SK-N-SH (cell line): ENCODE data around the gene PIF1. TPM values are rescaled to one million over a fixed set of nuclear protein-coding genes. Genes with fewer than 3 reads are reported as not detected.

ENCODE experiments used
- CTCF ChIA-PET: fragments of 300-600, 350-600 bp; formaldehyde crosslinking; extraction: SDS; loops from one replicate; lab custom pipeline; 2021; lab: Yijun Ruan, JAX
- POLR2A ChIA-PET: fragments of 350-600 bp; sonication (Branson Sonifier 250); formaldehyde crosslinking; extraction: SDS; loops from one replicate; lab custom pipeline; 2020; ENCODE audit warnings: antibody characterized with exemption, inconsistent platforms; lab: Yijun Ruan, JAX
- DNase-seq: peaks from one replicate; pipeline ENCODE4 v3.0.0; 2012
- H2AFZ ChIP-seq: fragments of 200-600 bp; sonication (generic); 2 replicates; pipeline ENCODE4 v1.8.1; 2016; ENCODE audit warnings: antibody characterized with exemption, mild to moderate bottlenecking, low read depth
- H3F3A ChIP-seq: fragments of 200-600 bp; sonication (generic); replicated peaks from 2 replicates; pipeline ENCODE3; 2016; ENCODE audit warnings: antibody characterized with exemption, mild to moderate bottlenecking; ENCODE audit not compliant: insufficient read depth
- H3K27ac ChIP-seq, 2 experiments: fragments of 200-500 bp in 1 of 2; fragments of 200-600 bp in 1 of 2; sonication (Bioruptor generic) in 1 of 2; sonication (generic), shearing (Covaris generic) in 1 of 2; 2 replicates each; pipeline versions ENCODE4 v1.5.1 to v1.6.1; 2014 to 2016; ENCODE audit warnings: low read depth in 2 of 2, inconsistent platforms in 1 of 2, low read length in 1 of 2, mild to moderate bottlenecking in 1 of 2, mixed read lengths in 1 of 2
- H3K27me3 ChIP-seq: fragments of 200-600 bp; sonication (generic), shearing (Covaris generic); 2 replicates; pipeline ENCODE4 v1.6.1; 2016; ENCODE audit warnings: mixed run types; ENCODE audit not compliant: insufficient read depth
- H3K36me3 ChIP-seq, 2 experiments: fragments of 200-500 bp in 1 of 2; fragments of 200-600 bp in 1 of 2; sonication (Bioruptor generic) in 1 of 2; sonication (generic) in 1 of 2; replicated peaks in 1 of 2; 2 replicates each; pipeline versions ENCODE3 to v1.5.1; 2014 to 2016; ENCODE audit warnings: low read length in 1 of 2, mild to moderate bottlenecking in 1 of 2; ENCODE audit not compliant: insufficient read depth in 2 of 2, control insufficient read depth in 1 of 2
- H3K4me1 ChIP-seq, 2 experiments: fragments of 200-500 bp in 1 of 2; fragments of 200-600 bp in 1 of 2; sonication (Bioruptor generic) in 1 of 2; sonication (generic), shearing (Covaris generic) in 1 of 2; 2 replicates each; pipeline versions ENCODE4 v1.5.1 to v1.6.1; 2014 to 2016; ENCODE audit warnings: low read depth in 1 of 2, low read length in 1 of 2, mixed run types in 1 of 2; ENCODE audit not compliant: insufficient read depth in 2 of 2, control insufficient read depth in 1 of 2
- H3K4me2 ChIP-seq: fragments of 200-600 bp; sonication (generic), shearing (Covaris generic); 2 replicates; pipeline ENCODE4 v1.6.1; 2017; ENCODE audit warnings: mixed run types
- H3K4me3 ChIP-seq, 2 experiments: fragments of 200-500 bp in 1 of 2; fragments of 200-600 bp in 1 of 2; sonication (Bioruptor generic) in 1 of 2; sonication (generic), shearing (Covaris generic) in 1 of 2; 2 replicates each; pipeline versions ENCODE4 v1.5.1 to v1.8.1; 2014 to 2016; ENCODE audit warnings: low read depth in 2 of 2, inconsistent platforms in 1 of 2, low read length in 1 of 2, mild to moderate bottlenecking in 1 of 2, mixed read lengths in 1 of 2, moderate library complexity in 1 of 2
- H3K79me2 ChIP-seq: fragments of 200-600 bp; sonication (generic); 2 replicates; pipeline ENCODE4 v1.8.1; 2017; ENCODE audit warnings: mild to moderate bottlenecking; ENCODE audit not compliant: insufficient read depth
- H3K9ac ChIP-seq: fragments of 200-600 bp; sonication (generic); 2 replicates; pipeline ENCODE4 v1.6.1; 2017; ENCODE audit warnings: mixed run types
- H3K9me2 ChIP-seq: fragments of 200-600 bp; sonication (generic); 2 replicates; pipeline ENCODE4 v1.6.1; 2017; ENCODE audit warnings: mixed run types
- H3K9me3 ChIP-seq: fragments of 200-600 bp; sonication (generic); 2 replicates; pipeline ENCODE4 v1.6.1; 2017; ENCODE audit warnings: mixed run types, mild to moderate bottlenecking, moderate library complexity
- H4K20me1 ChIP-seq: fragments of 200-600 bp; sonication (generic); 2 replicates; pipeline ENCODE4 v1.6.1; 2017; ENCODE audit warnings: mild to moderate bottlenecking, mixed run types; ENCODE audit not compliant: insufficient read depth
- CHD2 ChIP-seq: fragments of 150-350 bp; IDR thresholded peaks from 2 replicates; pipeline ENCODE4 v1.6.1; 2018; ENCODE audit warnings: low read length; ENCODE audit not compliant: partially characterized antibody
- EZH2phosphoT487 ChIP-seq: fragments of 200-600 bp; sonication (generic); IDR thresholded peaks from 2 replicates; pipeline ENCODE4 v1.6.1; 2017; ENCODE audit warnings: low read depth, mixed run types, mild to moderate bottlenecking, antibody characterized with exemption, moderate library complexity, borderline replicate concordance
- FOXJ3 ChIP-seq: sonication (generic); formaldehyde crosslinking; IDR thresholded peaks from 2 replicates; pipeline ENCODE4 v1.5.1; 2020; ENCODE audit warnings: mild to moderate bottlenecking, missing genetic modification reagents
- GABPA ChIP-seq: IDR thresholded peaks from 2 replicates; pipeline ENCODE4 v1.4.0; 2012; ENCODE audit warnings: low read depth, mild to moderate bottlenecking
- JUND ChIP-seq: IDR thresholded peaks from 2 replicates; pipeline ENCODE4 v1.4.0; 2012
- MAX ChIP-seq: IDR thresholded peaks from 2 replicates; pipeline ENCODE4 v1.4.0; 2012; ENCODE audit warnings: low read depth
- MEF2A ChIP-seq: IDR thresholded peaks from 2 replicates; pipeline ENCODE4 v1.4.0; 2012; ENCODE audit warnings: low read depth, borderline replicate concordance
- NRF1 ChIP-seq: IDR thresholded peaks from 2 replicates; pipeline ENCODE4 v1.6.1; 2012; ENCODE audit warnings: low read depth, mild to moderate bottlenecking, low read length
- POLR2AphosphoS5 ChIP-seq: IDR thresholded peaks from 2 replicates; pipeline ENCODE4 v1.6.1; 2012; ENCODE audit warnings: low read depth, low read length
- RAD21 ChIP-seq: IDR thresholded peaks from 2 replicates; pipeline ENCODE4 v1.6.1; 2012; ENCODE audit warnings: mild to moderate bottlenecking, low read length
- RCOR1 ChIP-seq: fragments of 150-350 bp; IDR thresholded peaks from 2 replicates; pipeline ENCODE4 v1.6.1; 2017; ENCODE audit warnings: antibody characterized with exemption, low read length
- RFX5 ChIP-seq: IDR thresholded peaks from 2 replicates; pipeline ENCODE4 v1.6.1; 2012; ENCODE audit warnings: mild to moderate bottlenecking, improper control_type of control experiment, low read length
- RXRA ChIP-seq: IDR thresholded peaks from 2 replicates; pipeline ENCODE4 v1.4.0; 2012; ENCODE audit warnings: low read depth, mild to moderate bottlenecking, borderline replicate concordance
- SIN3A ChIP-seq: IDR thresholded peaks from 2 replicates; pipeline ENCODE4 v1.6.1; 2012; ENCODE audit warnings: low read depth, mild to moderate bottlenecking, low read length, moderate library complexity, borderline replicate concordance
- SMC3 ChIP-seq: IDR thresholded peaks from 2 replicates; pipeline ENCODE4 v1.6.1; 2012; ENCODE audit warnings: low read depth, low read length, improper control_type of control experiment
- TAF1 ChIP-seq: IDR thresholded peaks from 2 replicates; pipeline ENCODE4 v1.6.1; 2012; ENCODE audit warnings: low read depth, mild to moderate bottlenecking, low read length, moderate library complexity, borderline replicate concordance
- YY1 ChIP-seq: IDR thresholded peaks from 2 replicates; pipeline ENCODE4 v1.4.0; 2012; ENCODE audit warnings: low read depth, mild to moderate bottlenecking
- ZBTB33 ChIP-seq: IDR thresholded peaks from 2 replicates; pipeline ENCODE4 v1.4.0; 2012; ENCODE audit warnings: low read depth, borderline replicate concordance
- WGBS: methylation state at CpG from one replicate; pipeline ENCODE4 v1.1.6; 2017; ENCODE audit warnings: low lambda C conversion rate; 5-methylcytosine and 5-hydroxymethylcytosine counted together
- polyA plus RNA-seq, 3 experiments: library from polyadenylated mRNA; depleted of rRNA; stranded (reverse); fragments of >200 nt; gene quantifications; 2 replicates each; pipeline ENCODE4 v1.2.3, GENCODE V29; 2012
- TF ChIP-seq, protein P1 (sequence below): IDR thresholded peaks from 2 replicates; pipeline ENCODE4 v1.4.0; 2012; ENCODE audit warnings: low read depth, borderline replicate concordance

Gene PIF1
- polyA plus RNA-seq, 1 of the 3 experiments (the other 2 are of a cell fraction), result 12.4 TPM

GRCh38 chr15:64804619-64805018 is 20.8 kb downstream of the PIF1 start:
- Histone ChIP-seq H3K9me2 (no peaks in the 10 kb centered on the region), H3K9ac (no peak overlapping the region), H3K4me1 (peaks cover 0 to 10% of the 10 kb centered on the region in 2 experiments; a peak in 1 of 4 replicates), H3K79me2 (no peaks in the 10 kb centered on the region), H3F3A (no peaks in the 10 kb centered on the region), H3K4me2 (no peak overlapping the region), H3K4me3 (no peak overlapping the region), H3K9me3 (no peaks in the 10 kb centered on the region), H3K27me3 (no peaks in the 10 kb centered on the region), H3K27ac (no peak overlapping the region), H4K20me1 (no peaks in the 10 kb centered on the region), H2AFZ (no peak overlapping the region), H3K36me3 (no peaks in the 10 kb centered on the region)
- TF ChIP-seq NRF1 (no peak), JUND (no peak), MEF2A (no peak), CHD2 (no peak), SMC3 (no peak), FOXJ3 (CRISPR knock-in tag) (no peak), RCOR1 (no peak), RXRA (no peak), TAF1 (no peak), ZBTB33 (no peak), EZH2phosphoT487 (no peak), POLR2AphosphoS5 (no peak), RFX5 (no peak), YY1 (no peak), GABPA (no peak), RAD21 (no peak), SIN3A (no peak), MAX (no peak)
- TF ChIP-seq, protein P1, sequence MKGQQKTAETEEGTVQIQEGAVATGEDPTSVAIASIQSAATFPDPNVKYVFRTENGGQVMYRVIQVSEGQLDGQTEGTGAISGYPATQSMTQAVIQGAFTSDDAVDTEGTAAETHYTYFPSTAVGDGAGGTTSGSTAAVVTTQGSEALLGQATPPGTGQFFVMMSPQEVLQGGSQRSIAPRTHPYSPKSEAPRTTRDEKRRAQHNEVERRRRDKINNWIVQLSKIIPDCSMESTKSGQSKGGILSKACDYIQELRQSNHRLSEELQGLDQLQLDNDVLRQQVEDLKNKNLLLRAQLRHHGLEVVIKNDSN, result no peak
- WGBS, result 44% methylated on average over 2 of the region's 2 CpGs
- CTCF ChIA-PET, result interaction anchor here (2.6 to 4.2 kb wide), 2 partner anchors 74 to 77 kb away, joined by 15 to 29 read pairs; no protein-coding TSS in a partner anchor
- POLR2A ChIA-PET, result no interaction called here
- no peak for DNase-seq
